ENCODE results near the gene TXNRD1. TPM values are rescaled to one million over a fixed set of nuclear protein-coding genes. Genes with fewer than 3 reads are reported as not detected.
"Not testable (repeated sequence)": the region's sequence is repeated elsewhere in the genome, so short reads cannot be mapped to it uniquely, and the experiment has no call there.

TXNRD1 gene
- total RNA-seq, 1 donor from 2014 or later: 74.7 TPM

GRCh38 chr12:104291867-104292524 lies 76.4 kb downstream of the TXNRD1 start:
- TF ChIP-seq CTCF (IDR thresholded peaks at IDR 0.05; ENCODE audit: unreplicated experiment): no peak

GRCh38 chr12:104292872-104293794 lies 77.6 kb downstream of the TXNRD1 start:
- H3K4me1 Mint-ChIP-seq: peaks cover 27% of the 10 kb centered on the region
- no peaks in the 10 kb centered on the region for H3K27me3 Mint-ChIP-seq (ENCODE audit: low read depth)
- TF ChIP-seq CTCF (IDR thresholded peaks at IDR 0.05; ENCODE audit: unreplicated experiment): no peak
- no peak for DNase-seq (ENCODE audit: low spot score in 2 of 2, unreplicated experiment in 2 of 2)
- H3K36me3 Mint-ChIP-seq: peaks cover 24% of the 10 kb centered on the region
- H3K9me3 Mint-ChIP-seq: no peaks in the 10 kb centered on the region
- no peak overlapping the region for H3K4me3 Mint-ChIP-seq
- H3K27ac Mint-ChIP-seq: no peak overlapping the region

More at GRCh38 chr12:104291867-104292524, 76.4 kb downstream of the TXNRD1 start:
- no peak overlapping the region for H3K4me3 Mint-ChIP-seq
- no peaks in the 10 kb centered on the region for H3K27me3 Mint-ChIP-seq (ENCODE audit: low read depth)
- H3K9me3 Mint-ChIP-seq: no peaks in the 10 kb centered on the region
- H3K4me1 Mint-ChIP-seq: peaks cover 31% of the 10 kb centered on the region
- H3K27ac Mint-ChIP-seq: no peak overlapping the region
- H3K36me3 Mint-ChIP-seq: peaks cover 19% of the 10 kb centered on the region
- DNase-seq (ENCODE audit: low spot score in 2 of 2, unreplicated experiment in 2 of 2): no peak

- not testable (repeated sequence) for H3K27me3 Mint-ChIP-seq (ENCODE audit: low read depth); H3K9me3 Mint-ChIP-seq; DNase-seq (ENCODE audit: low spot score in 2 of 2, unreplicated experiment in 2 of 2); H3K4me3 Mint-ChIP-seq
- peak overlapping the region; percentile 15 for H3K27ac Mint-ChIP-seq
- H3K36me3 Mint-ChIP-seq: peaks cover 24% of the 10 kb centered on the region
- H3K4me1 Mint-ChIP-seq: peaks cover 20% of the 10 kb centered on the region
Observed at GRCh38 chr12:104294158-104294859, 78.7 kb downstream of the TXNRD1 start.

GRCh38 chr12:104294927-104295668 lies 79.5 kb downstream of the TXNRD1 start:
- Mint-ChIP-seq H3K36me3 (peaks cover 29% of the 10 kb centered on the region), H3K4me3 (no peak overlapping the region), H3K27ac (peak overlapping the region; percentile 41), H3K27me3 (ENCODE audit: low read depth) (no peaks in the 10 kb centered on the region), H3K9me3 (no peaks in the 10 kb centered on the region), H3K4me1 (peaks cover 18% of the 10 kb centered on the region)
- DNase-seq (ENCODE audit: low spot score in 2 of 2, unreplicated experiment in 2 of 2): no peak
- TF ChIP-seq CTCF (IDR thresholded peaks at IDR 0.05; ENCODE audit: unreplicated experiment): no peak

GRCh38 chr12:104295954-104296353 lies 80.4 kb downstream of the TXNRD1 start:
- Mint-ChIP-seq H3K27ac (no peak overlapping the region), H3K4me1 (peaks cover 18% of the 10 kb centered on the region), H3K27me3 (ENCODE audit: low read depth) (no peaks in the 10 kb centered on the region), H3K36me3 (peaks cover 34% of the 10 kb centered on the region), H3K9me3 (no peaks in the 10 kb centered on the region), H3K4me3 (no peak overlapping the region)
- no peak for DNase-seq (ENCODE audit: low spot score in 2 of 2, unreplicated experiment in 2 of 2)
- no peak for TF ChIP-seq CTCF (IDR thresholded peaks at IDR 0.05; ENCODE audit: unreplicated experiment)
